Keratinocyte (primary cell): ENCODE results near the gene ARHGEF19. TPM values are rescaled to one million over a fixed set of nuclear protein-coding genes. Genes with fewer than 3 reads are reported as not detected.

ENCODE experiments used
- DNase-seq: peaks from one replicate; pipeline ENCODE4 v3.0.0-alpha.2; 2011; ENCODE audit warnings: low read depth, missing footprints, low spot score
- FAIRE-seq: peaks from 2 replicates; lab custom pipeline; 2011; peaks lifted over from hg19 to GRCh38; lab: Jason Lieb, UNC
- H2AFZ ChIP-seq: 2 replicates; pipeline ENCODE4 v1.6.0; 2012; ENCODE audit warnings: low read length, control low read depth, inconsistent platforms; ENCODE audit not compliant: control insufficient read depth
- H3K27ac ChIP-seq: 2 replicates; pipeline ENCODE4 v1.5.1; 2011; ENCODE audit warnings: low read length; ENCODE audit not compliant: control insufficient read depth, insufficient read depth
- H3K27me3 ChIP-seq: 3 replicates; pipeline ENCODE4 v1.6.0; 2011; ENCODE audit warnings: low read length; ENCODE audit not compliant: control insufficient read depth, insufficient read depth; ENCODE audit errors: extremely low read depth
- H3K36me3 ChIP-seq, 2 experiments: 2 replicates in 1 of 2; 3 replicates in 1 of 2; pipeline ENCODE4 v1.5.1; 2011; ENCODE audit warnings: low read length in 2 of 2, mild to moderate bottlenecking in 1 of 2; ENCODE audit not compliant: control insufficient read depth in 2 of 2, insufficient read depth in 2 of 2; ENCODE audit errors: extremely low read depth in 1 of 2
- H3K4me1 ChIP-seq: 3 replicates; pipeline ENCODE4 v1.5.1; 2011; ENCODE audit warnings: low read length; ENCODE audit not compliant: control insufficient read depth, insufficient read depth; ENCODE audit errors: extremely low read depth
- H3K4me2 ChIP-seq: 3 replicates; pipeline ENCODE4 v1.6.0; 2011; ENCODE audit warnings: low read depth, low read length; ENCODE audit not compliant: control insufficient read depth, insufficient read depth; ENCODE audit errors: extremely low read depth
- H3K4me3 ChIP-seq, 3 experiments: fragments of 200-600 bp in 1 of 3; sonication (generic) in 1 of 3; 2 replicates in 2 of 3; 3 replicates in 1 of 3; pipeline ENCODE4 v1.5.1; 2011 to 2016; ENCODE audit warnings: low read length in 3 of 3, mild to moderate bottlenecking in 3 of 3, control low read depth in 2 of 3, inconsistent platforms in 1 of 3, low read depth in 1 of 3, mixed read lengths in 1 of 3, mixed run types in 1 of 3, moderate library complexity in 1 of 3; ENCODE audit not compliant: control insufficient read depth in 2 of 3, insufficient read depth in 2 of 3; ENCODE audit errors: extremely low read depth in 1 of 3
- H3K79me2 ChIP-seq: 2 replicates; pipeline ENCODE4 v1.6.0; 2012; ENCODE audit warnings: low read length; ENCODE audit not compliant: control insufficient read depth, insufficient read depth
- H3K9ac ChIP-seq: 3 replicates; pipeline ENCODE4 v1.6.0; 2011; ENCODE audit warnings: low read length; ENCODE audit not compliant: control insufficient read depth, insufficient read depth; ENCODE audit errors: extremely low read depth
- H3K9me1 ChIP-seq: 3 replicates; pipeline ENCODE4 v1.6.0; 2011; ENCODE audit warnings: low read length; ENCODE audit not compliant: control insufficient read depth, insufficient read depth; ENCODE audit errors: extremely low read depth
- H3K9me3 ChIP-seq: 2 replicates; pipeline ENCODE4 v1.5.1; 2012; ENCODE audit warnings: low read depth, low read length; ENCODE audit not compliant: control insufficient read depth
- H4K20me1 ChIP-seq: 3 replicates; pipeline ENCODE4 v1.6.0; 2011; ENCODE audit warnings: low read length; ENCODE audit not compliant: control insufficient read depth, insufficient read depth; ENCODE audit errors: extremely low read depth
- CTCF ChIP-seq, 3 experiments: IDR thresholded peaks in 1 of 3; conservative IDR thresholded peaks in 1 of 3; optimal IDR thresholded peaks in 1 of 3; 2 replicates in 2 of 3; 3 replicates in 1 of 3; pipeline versions ENCODE3 to v1.5.1; 2011; ENCODE audit warnings: low read length in 3 of 3, mild to moderate bottlenecking in 3 of 3, moderate library complexity in 2 of 3, control low read depth in 1 of 3, inconsistent platforms in 1 of 3; ENCODE audit not compliant: insufficient read depth in 2 of 3; ENCODE audit errors: extremely low read depth in 1 of 3
- EZH2 ChIP-seq: IDR thresholded peaks from one replicate; pipeline ENCODE4 v1.6.1; 2012; ENCODE audit warnings: inconsistent platforms, mild to moderate bottlenecking, low read length, moderate library complexity
- dilution Hi-C: fragments of 300-500 bp; cut with MboI; formaldehyde crosslinking; loops from one replicate; pipeline ENCODE4 v1.7.0; 2020; ENCODE audit warnings: low sequenced_read_pairs; ENCODE audit not compliant: extremely low pct_ligation_motif_present
- polyA plus RNA-seq, 5 experiments: library from polyadenylated mRNA; depleted of rRNA in 3 of 5; stranded (reverse) in 3 of 5; stranded (forward) in 1 of 5; unstranded in 1 of 5; fragments of >200 nt; gene quantifications; 1 replicate in 1 of 5; 2 replicates in 3 of 5; 3 replicates in 1 of 5; pipeline versions ENCODE4 v1.2.1 to v1.2.3, GENCODE V29; 2011 to 2012; ENCODE audit warnings: missing spikeins in 2 of 5, low read depth in 1 of 5, low replicate concordance in 1 of 5

ARHGEF19 gene
- polyA plus RNA-seq, 1 donor (not counting 4 experiments of a cell fraction or from before 2014, with no cell fraction given): 5.0 TPM

- H3K27ac ChIP-seq: peak overlapping the region; percentile 84
- no peak overlapping the region for H3K4me3 ChIP-seq
- TF ChIP-seq CTCF (optimal IDR thresholded peaks at IDR 0.05 in 1 of 3, IDR thresholded peaks at IDR 0.05 in 1 of 3, conservative IDR thresholded peaks at IDR 0.05 in 1 of 3; ENCODE audit: extremely low read depth in 1 of 3, insufficient read depth in 2 of 3, low read length in 3 of 3) (no peak), EZH2 (no peak)
- dilution Hi-C loops: no loop called here
- FAIRE-seq: peak; percentile 93
- H3K36me3 ChIP-seq: no peaks in the 10 kb centered on the region
- no peaks in the 10 kb centered on the region for H3K79me2 ChIP-seq
- H4K20me1 ChIP-seq: no peaks in the 10 kb centered on the region
- H3K9ac ChIP-seq: peak overlapping the region; percentile 36
- H3K27me3 ChIP-seq: no peaks in the 10 kb centered on the region
- H3K4me2 ChIP-seq: peak overlapping the region; percentile 63
- H3K4me1 ChIP-seq: peaks cover 50% of the 10 kb centered on the region
- no peak for DNase-seq
- peak overlapping the region; percentile 49 for H2AFZ ChIP-seq
- no peaks in the 10 kb centered on the region for H3K9me1 ChIP-seq
- no peaks in the 10 kb centered on the region for H3K9me3 ChIP-seq
Measured at GRCh38 chr1:16189003-16189402, 23.4 kb downstream of the ARHGEF19 start.

GRCh38 chr1:16187748-16188401 is 24.6 kb downstream of the ARHGEF19 start:
- peak overlapping the region; percentile 84 for H3K27ac ChIP-seq
- TF ChIP-seq EZH2: no peak
- TF ChIP-seq CTCF (optimal IDR thresholded peaks at IDR 0.05 in 1 of 3, IDR thresholded peaks at IDR 0.05 in 1 of 3, conservative IDR thresholded peaks at IDR 0.05 in 1 of 3; ENCODE audit: extremely low read depth in 1 of 3, insufficient read depth in 2 of 3, low read length in 3 of 3): peak; percentile 93 to 98 (median 95)
- no peak overlapping the region for H2AFZ ChIP-seq
- no peaks in the 10 kb centered on the region for H3K79me2 ChIP-seq
- dilution Hi-C loops: no loop called here
- H3K4me3 ChIP-seq: peak overlapping the region in 1 of 3 experiments; percentile 32
- H3K9ac ChIP-seq: peak overlapping the region; percentile 47
- no peaks in the 10 kb centered on the region for H3K9me1 ChIP-seq
- FAIRE-seq: peak; percentile 96
- H3K27me3 ChIP-seq: no peaks in the 10 kb centered on the region
- no peaks in the 10 kb centered on the region for H4K20me1 ChIP-seq
- H3K9me3 ChIP-seq: no peaks in the 10 kb centered on the region
- no peaks in the 10 kb centered on the region for H3K36me3 ChIP-seq
- DNase-seq: peak; percentile 90
- H3K4me1 ChIP-seq: peaks cover 60% of the 10 kb centered on the region
- peak overlapping the region; percentile 63 for H3K4me2 ChIP-seq
